CD1c-positive myeloid dendritic cell (primary cell): ENCODE results near the gene ZNF593OS.

Experiments used
- DNase-seq: peaks from one replicate; pipeline ENCODE4 v3.0.0-alpha.2; 2016; ENCODE audit errors: extremely low spot score

Gene ZNF593OS

GRCh38 chr1:26184086-26184485 is 12.5 kb upstream of the ZNF593OS start:
- DNase-seq: no peak

- no peak for DNase-seq
Measured at GRCh38 chr1:26182383-26182696, 10.7 kb upstream of the ZNF593OS start.

GRCh38 chr1:26181586-26182382 is 10.2 kb upstream of the ZNF593OS start:
- DNase-seq: no peak

GRCh38 chr1:26180010-26180506 is 8.4 kb upstream of the ZNF593OS start:
- no peak for DNase-seq

- DNase-seq: no peak
Measured at GRCh38 chr1:26177182-26177684, 5.6 kb upstream of the ZNF593OS start, which contains the start of gene CNKSR1. Gene CNKSR1, plus strand, starts transcription at chr1:26177491. Its CDS starts 57 bp downstream, at chr1:26177548.

GRCh38 chr1:26175346-26175745 is 3.7 kb upstream of the ZNF593OS start:
- no peak for DNase-seq

- no peak for DNase-seq
Measured at GRCh38 chr1:26170472-26170821, 1.2 kb downstream of the ZNF593OS start.

- peak; percentile 96 for DNase-seq
Measured at GRCh38 chr1:26169669-26170471, 1.8 kb downstream of the ZNF593OS start, which contains the start of gene ZNF593. Gene ZNF593, plus strand, starts transcription at chr1:26169908. Its CDS starts 76 bp downstream, at chr1:26169984.

GRCh38 chr1:26169198-26169554 is 2.5 kb downstream of the ZNF593OS start:
- no peak for DNase-seq

GRCh38 chr1:26168410-26169197 is 3.0 kb downstream of the ZNF593OS start, which contains the start of gene C1orf232:
Gene C1orf232, minus strand, starts transcription at chr1:26168963. Its CDS starts 464 bp downstream, at chr1:26168499.
- no peak for DNase-seq

GRCh38 chr1:26166719-26167281 is 4.8 kb downstream of the ZNF593OS start:
- DNase-seq: no peak

- DNase-seq: no peak
Measured at GRCh38 chr1:26164861-26165842, 6.5 kb downstream of the ZNF593OS start.

GRCh38 chr1:26164036-26164860 is 7.4 kb downstream of the ZNF593OS start:
- DNase-seq: peak; percentile 52

- no peak for DNase-seq
Measured at GRCh38 chr1:26163684-26164035, 8.0 kb downstream of the ZNF593OS start.

GRCh38 chr1:26162220-26162709 is 9.4 kb downstream of the ZNF593OS start:
- DNase-seq: no peak

GRCh38 chr1:26161415-26162219 is 10.0 kb downstream of the ZNF593OS start:
- peak; percentile 66 for DNase-seq

- DNase-seq: no peak
Measured at GRCh38 chr1:26160527-26161414, 10.9 kb downstream of the ZNF593OS start.

GRCh38 chr1:26159743-26160039 is 11.9 kb downstream of the ZNF593OS start:
- no peak for DNase-seq
